CD1c-positive myeloid dendritic cell (primary cell): ENCODE data around the gene U2SURP.
A peak's percentile ranks its signal among the peaks of the same experiment; 100 is the strongest.
"Not testable (repeated sequence)": the region's sequence is repeated elsewhere in the genome, so short reads cannot be mapped to it uniquely, and the experiment has no call there.

Source experiments
- DNase-seq: peaks from one replicate; pipeline ENCODE4 v3.0.0-alpha.2; 2016; ENCODE audit errors: extremely low spot score

U2SURP gene

GRCh38 chr3:143014921-143015320 is 13.6 kb downstream of the U2SURP start:
- no peak for DNase-seq

GRCh38 chr3:143016321-143016972 is 15.1 kb downstream of the U2SURP start:
- peak; percentile 46 for DNase-seq

- DNase-seq = no peak
Measured at GRCh38 chr3:143024351-143024960, 23.1 kb downstream of the U2SURP start.

GRCh38 chr3:143031327-143031726 is 30.0 kb downstream of the U2SURP start:
- no peak for DNase-seq

GRCh38 chr3:143031796-143032387 is 30.5 kb downstream of the U2SURP start:
- not testable (repeated sequence) for DNase-seq

GRCh38 chr3:143035466-143036211 is 34.3 kb downstream of the U2SURP start:
- peak; percentile 32 for DNase-seq

GRCh38 chr3:143036557-143036956 is 35.2 kb downstream of the U2SURP start:
- DNase-seq = no peak

GRCh38 chr3:143037867-143038266 is 36.5 kb downstream of the U2SURP start:
- no peak for DNase-seq

- DNase-seq = no peak
Measured at GRCh38 chr3:143040261-143040879, 39.0 kb downstream of the U2SURP start.

- DNase-seq = no peak
Measured at GRCh38 chr3:143041903-143042302, 40.5 kb downstream of the U2SURP start.

GRCh38 chr3:143045639-143046038 is 44.3 kb downstream of the U2SURP start:
- DNase-seq = no peak

- DNase-seq = not testable (repeated sequence)
Measured at GRCh38 chr3:143046075-143046474, 44.7 kb downstream of the U2SURP start.

- DNase-seq = no peak
Measured at GRCh38 chr3:143054011-143054410, 52.6 kb downstream of the U2SURP start.

- DNase-seq = no peak
Measured at GRCh38 chr3:143056372-143056771, 55.0 kb downstream of the U2SURP start.

- peak; percentile 25 for DNase-seq
Measured at GRCh38 chr3:143060906-143061305, 59.5 kb downstream of the U2SURP start.

GRCh38 chr3:143063018-143063417 is 61.6 kb downstream of the U2SURP start:
- DNase-seq = no peak

GRCh38 chr3:143064777-143065176 is 63.4 kb downstream of the U2SURP start:
- no peak for DNase-seq

GRCh38 chr3:143065364-143065763 is 64.0 kb downstream of the U2SURP start:
- no peak for DNase-seq

- DNase-seq = no peak
Measured at GRCh38 chr3:143066033-143066432, 64.7 kb downstream of the U2SURP start.

- no peak for DNase-seq
Measured at GRCh38 chr3:143067201-143067600, 65.8 kb downstream of the U2SURP start.

- DNase-seq = no peak
Measured at GRCh38 chr3:143068059-143068458, 66.7 kb downstream of the U2SURP start.

GRCh38 chr3:143070977-143071551 is 69.7 kb downstream of the U2SURP start:
- no peak for DNase-seq
